H7 (cell line): ENCODE results near the gene ECT2. TPM values are rescaled to one million over a fixed set of nuclear protein-coding genes. Genes with fewer than 3 reads are reported as not detected.
"Not testable (repeated sequence)": the region's sequence is repeated elsewhere in the genome, so short reads cannot be mapped to it uniquely, and the experiment has no call there.

Experiments used
- DNase-seq: peaks from one replicate; pipeline ENCODE4 v3.0.0; 2012
- H3K27me3 ChIP-seq: 2 replicates; pipeline ENCODE4 v1.6.0; 2011; ENCODE audit warnings: mild to moderate bottlenecking, low read length; ENCODE audit not compliant: control insufficient read depth, insufficient read depth
- H3K36me3 ChIP-seq: replicated peaks from 2 replicates; pipeline ENCODE4 v1.5.1; 2011; ENCODE audit warnings: low read length; ENCODE audit not compliant: control insufficient read depth, insufficient read depth
- H3K4me3 ChIP-seq: 2 replicates; pipeline ENCODE4 v1.5.1; 2011; ENCODE audit warnings: low read depth, mild to moderate bottlenecking, control low read depth, low read length, moderate library complexity; ENCODE audit not compliant: insufficient read depth
- total RNA-seq: library from RNA; depleted of rRNA; stranded (reverse); fragments of >200 nt; shearing (Covaris generic); gene quantifications from 2 replicates; pipeline ENCODE4 v1.2.3, GENCODE V29; 2014

Gene ECT2
- total RNA-seq, 1 experiment from 2014 or later = 78.2 TPM

DNA sequence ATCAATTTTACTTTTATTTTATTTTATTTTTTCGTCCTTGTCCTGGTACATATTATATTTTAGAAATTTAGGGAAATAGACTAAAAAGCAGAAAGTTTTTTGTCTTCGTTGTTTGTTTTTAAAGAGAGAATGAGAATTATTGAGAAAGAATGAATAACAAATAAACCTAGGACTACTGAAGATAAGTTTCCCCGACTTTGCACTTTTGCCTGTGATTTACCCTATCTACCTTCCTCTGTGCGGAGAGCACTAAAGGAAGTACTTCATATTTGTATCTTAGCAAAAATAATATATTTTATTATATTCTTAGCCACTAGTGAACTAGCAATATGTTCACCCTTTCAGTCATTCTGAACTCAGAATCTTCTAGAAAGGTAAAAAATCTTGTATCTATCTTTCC is 60.6 kb downstream of the ECT2 start:
- no peak overlapping the region for H3K4me3 ChIP-seq
- no peaks in the 10 kb centered on the region for H3K27me3 ChIP-seq
- peaks cover 7% of the 10 kb centered on the region for H3K36me3 ChIP-seq
- no peak for DNase-seq

DNA sequence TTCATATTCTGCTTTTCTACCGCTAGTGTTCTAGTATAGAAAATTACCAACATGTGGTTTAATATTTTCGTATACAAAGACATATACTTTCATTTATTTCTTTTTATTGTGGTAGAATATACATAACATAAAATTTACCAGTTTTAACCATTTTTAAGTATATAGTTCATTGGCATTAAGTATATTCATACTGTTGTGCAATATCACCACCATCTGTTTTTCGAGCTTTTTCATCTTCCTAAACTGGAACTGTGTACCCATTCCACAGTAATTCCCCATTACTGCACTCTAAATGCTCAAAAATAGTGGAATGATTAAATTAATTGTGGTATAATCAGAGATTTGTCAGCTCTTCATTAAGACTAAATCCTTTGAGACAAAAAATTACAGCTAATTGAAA is 62.9 kb downstream of the ECT2 start:
- no peaks in the 10 kb centered on the region for H3K27me3 ChIP-seq
- no peak for DNase-seq
- peaks cover 6% of the 10 kb centered on the region for H3K36me3 ChIP-seq
- H3K4me3 ChIP-seq = no peak overlapping the region

- Histone ChIP-seq H3K36me3 (peaks cover 6% of the 10 kb centered on the region), H3K27me3 (no peaks in the 10 kb centered on the region), H3K4me3 (no peak overlapping the region)
- DNase-seq = no peak
Observed at GRCh38 chr3:172814738-172815137, 64.2 kb downstream of the ECT2 start.

GRCh38 chr3:172815857-172816256 is 65.3 kb downstream of the ECT2 start:
- Histone ChIP-seq H3K27me3 (no peaks in the 10 kb centered on the region), H3K36me3 (peaks cover 7% of the 10 kb centered on the region), H3K4me3 (no peak overlapping the region)
- no peak for DNase-seq

- peaks cover 7% of the 10 kb centered on the region for H3K36me3 ChIP-seq
- no peak for DNase-seq
Observed at GRCh38 chr3:172816281-172816680, 65.8 kb downstream of the ECT2 start.

GRCh38 chr3:172816968-172817367 is 66.4 kb downstream of the ECT2 start:
- Histone ChIP-seq H3K27me3 (no peaks in the 10 kb centered on the region), H3K36me3 (peaks cover 7% of the 10 kb centered on the region), H3K4me3 (no peak overlapping the region)
- DNase-seq = no peak

More at GRCh38 chr3:172816281-172816680, 65.8 kb downstream of the ECT2 start:
- no peaks in the 10 kb centered on the region for H3K27me3 ChIP-seq
- no peak overlapping the region for H3K4me3 ChIP-seq

DNA sequence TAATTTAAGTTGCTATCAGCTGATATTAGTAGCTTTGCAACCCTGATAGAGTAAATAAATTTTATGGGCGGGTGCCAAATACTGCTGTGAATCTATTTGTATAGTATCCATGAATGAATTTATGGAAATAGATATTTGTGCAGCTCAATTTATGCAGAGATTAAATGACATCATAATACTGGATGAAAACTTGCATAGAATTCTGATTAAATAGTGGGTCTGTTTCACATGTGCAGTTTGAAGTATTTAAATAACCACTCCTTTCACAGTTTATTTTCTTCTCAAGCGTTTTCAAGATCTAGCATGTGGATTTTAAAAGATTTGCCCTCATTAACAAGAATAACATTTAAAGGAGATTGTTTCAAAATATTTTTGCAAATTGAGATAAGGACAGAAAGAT is 70.0 kb downstream of the ECT2 start:
- Histone ChIP-seq H3K36me3 (peaks cover 7% of the 10 kb centered on the region), H3K4me3 (no peak overlapping the region), H3K27me3 (no peaks in the 10 kb centered on the region)
- DNase-seq = no peak

DNA sequence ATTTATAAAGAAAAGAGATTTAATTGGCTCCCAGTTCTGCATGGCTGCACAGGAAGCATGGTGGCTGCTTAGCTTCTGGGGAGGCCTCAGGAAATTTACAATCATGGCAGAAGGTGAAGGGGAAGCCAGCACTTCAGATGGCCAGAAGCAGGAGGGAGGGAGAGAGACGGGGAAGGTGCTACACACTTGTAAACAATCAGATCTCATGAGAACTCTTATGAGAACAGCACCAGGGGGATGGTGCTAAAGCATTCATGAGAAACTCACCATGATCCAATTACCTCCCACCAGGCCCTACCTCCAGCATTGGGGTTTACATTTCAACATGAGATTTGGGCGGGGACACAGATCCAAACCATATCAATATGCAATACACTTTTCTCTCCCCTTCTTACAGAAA is 73.7 kb downstream of the ECT2 start:
- no peak for DNase-seq
- no peak overlapping the region for H3K4me3 ChIP-seq
- H3K36me3 ChIP-seq = peaks cover 1% of the 10 kb centered on the region; the same call in 1 of the 2 replicates
- no peaks in the 10 kb centered on the region for H3K27me3 ChIP-seq

- DNase-seq, H3K27me3 ChIP-seq, H3K4me3 ChIP-seq, H3K36me3 ChIP-seq: not testable (repeated sequence)
Observed at GRCh38 chr3:172827231-172827630, 76.7 kb downstream of the ECT2 start.

GRCh38 chr3:172832983-172833382 is 82.5 kb downstream of the ECT2 start:
- no peak overlapping the region for H3K4me3 ChIP-seq
- H3K27me3 ChIP-seq = no peaks in the 10 kb centered on the region
- DNase-seq = no peak
- H3K36me3 ChIP-seq = no peaks in the 10 kb centered on the region

DNA sequence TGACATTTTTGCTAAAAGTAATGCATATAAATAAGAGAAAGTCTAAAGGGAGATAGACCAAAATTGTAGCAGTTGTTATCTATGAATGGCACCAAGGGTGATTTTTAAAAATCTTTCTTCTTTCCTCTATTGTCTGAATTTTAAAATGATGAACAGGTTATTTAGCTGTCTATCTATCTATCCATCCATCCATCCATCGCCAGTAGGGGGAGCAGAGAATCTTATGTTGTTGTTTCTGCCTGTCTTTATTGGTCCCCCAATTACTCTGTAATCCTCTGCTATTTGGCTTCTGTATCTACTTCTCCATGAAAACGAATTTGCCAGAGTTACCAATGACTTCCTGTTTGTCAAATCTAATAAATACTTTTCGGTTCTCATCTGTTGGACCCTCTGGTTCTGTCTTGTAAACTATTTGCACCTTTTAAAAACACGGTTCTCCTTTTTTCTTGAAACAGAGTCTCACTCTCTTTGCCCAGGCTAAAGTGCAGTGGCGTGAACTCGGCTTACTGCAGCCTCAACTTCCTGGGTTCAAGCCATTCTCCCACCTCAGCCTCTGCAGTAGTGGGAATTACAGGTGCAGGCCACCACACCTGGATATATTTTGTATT is 86.0 kb downstream of the ECT2 start:
- H3K36me3 ChIP-seq = no peaks in the 10 kb centered on the region
- no peaks in the 10 kb centered on the region for H3K27me3 ChIP-seq
- no peak overlapping the region for H3K4me3 ChIP-seq
- DNase-seq = peak; percentile 15

- no peak overlapping the region for H3K4me3 ChIP-seq
- H3K36me3 ChIP-seq = no peaks in the 10 kb centered on the region
- H3K27me3 ChIP-seq = no peaks in the 10 kb centered on the region
- DNase-seq = no peak
Observed at GRCh38 chr3:172839679-172840078, 89.2 kb downstream of the ECT2 start.

DNA sequence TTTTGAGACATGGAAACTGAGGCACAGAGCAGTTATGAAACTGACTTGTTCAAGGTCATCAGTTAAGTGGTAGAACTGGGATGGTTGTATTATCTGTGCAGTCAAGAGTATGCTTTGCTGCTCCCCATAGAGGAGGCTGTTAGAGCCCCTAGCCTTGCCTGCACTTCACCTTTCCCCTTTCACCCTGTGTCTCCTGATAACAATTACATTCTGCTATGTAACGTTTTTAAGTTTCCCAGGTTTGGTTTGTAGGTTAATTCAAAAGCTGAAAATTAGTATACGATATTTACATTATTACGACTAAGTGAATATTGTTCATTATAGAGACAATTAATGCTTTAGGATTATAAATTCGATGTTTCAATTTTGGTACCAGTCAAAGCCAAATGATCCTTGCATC is 89.9 kb downstream of the ECT2 start:
- Histone ChIP-seq H3K36me3 (no peaks in the 10 kb centered on the region), H3K4me3 (no peak overlapping the region), H3K27me3 (no peaks in the 10 kb centered on the region)
- DNase-seq = no peak

GRCh38 chr3:172840913-172841312 is 90.4 kb downstream of the ECT2 start:
- Histone ChIP-seq H3K36me3 (no peaks in the 10 kb centered on the region), H3K4me3 (no peak overlapping the region), H3K27me3 (no peaks in the 10 kb centered on the region)
- no peak for DNase-seq

DNA sequence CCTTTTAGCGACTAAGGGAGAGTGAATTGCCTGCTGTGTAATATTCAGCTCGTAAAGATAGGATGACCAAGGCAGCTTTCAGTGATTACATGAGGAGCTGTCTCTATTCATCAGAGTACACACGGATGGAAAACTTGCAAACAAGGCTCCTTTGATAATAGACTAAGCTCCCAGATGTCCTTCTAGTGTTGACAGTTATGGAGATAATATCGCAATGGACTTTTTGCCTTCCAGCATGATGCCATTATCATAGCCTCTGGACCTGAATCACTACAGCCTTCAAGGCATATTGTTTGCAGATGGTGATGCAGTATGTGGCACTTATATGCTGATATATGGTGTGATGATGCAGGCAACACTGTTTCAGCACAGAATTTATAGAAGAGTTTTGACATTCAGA is 93.9 kb downstream of the ECT2 start:
- DNase-seq = no peak
- Histone ChIP-seq H3K4me3 (no peak overlapping the region), H3K27me3 (no peaks in the 10 kb centered on the region), H3K36me3 (no peaks in the 10 kb centered on the region)

GRCh38 chr3:172846103-172846561 is 95.6 kb downstream of the ECT2 start:
- no peaks in the 10 kb centered on the region for H3K27me3 ChIP-seq
- no peaks in the 10 kb centered on the region for H3K36me3 ChIP-seq
- no peak for DNase-seq
- H3K4me3 ChIP-seq = no peak overlapping the region
